Endothelial cell of umbilical vein (primary cell): ENCODE results near the gene TMEM184C. TPM values are rescaled to one million over a fixed set of nuclear protein-coding genes. Genes with fewer than 3 reads are reported as not detected.

Experiments
- BruUV-seq: library from RNA; stranded (reverse); fragments of 400-500 nt; replicated peaks from 2 replicates; lab custom pipeline; 2021; lab: Mats Ljungman, UMichigan
- CTCF ChIA-PET: fragments of 300-600, 350-600 bp; sonication (Branson Sonifier 250); formaldehyde crosslinking; loops from one replicate; lab custom pipeline; 2021; ENCODE audit warnings: antibody characterized with exemption, inconsistent platforms; lab: Charles Lee
- POLR2A ChIA-PET: fragments of 300-600, 350-600 bp; sonication (Branson Sonifier 250); formaldehyde crosslinking; loops from one replicate; lab custom pipeline; 2021; ENCODE audit warnings: antibody characterized with exemption, inconsistent platforms; lab: Charles Lee
- DNase-seq: peaks from one replicate; pipeline ENCODE4 v3.0.0-alpha.2; 2011; ENCODE audit warnings: low read depth, low spot score
- FAIRE-seq: peaks from 2 replicates; lab custom pipeline; 2011; peaks lifted over from hg19 to GRCh38; lab: Jason Lieb, UNC
- H2AFZ ChIP-seq: 2 replicates; pipeline ENCODE4 v1.6.0; 2012; ENCODE audit warnings: low read depth, low read length, control low read depth, inconsistent platforms
- H3K27ac ChIP-seq: 2 replicates; pipeline ENCODE4 v1.5.1; 2011; ENCODE audit warnings: low read depth, mild to moderate bottlenecking, control low read depth, low read length, moderate library complexity; ENCODE audit not compliant: insufficient read depth
- H3K27me3 ChIP-seq, 2 experiments: 2 replicates each; pipeline versions ENCODE4 v1.6.0 to v1.6.1; 2011; ENCODE audit warnings: low read length in 2 of 2, mixed read lengths in 1 of 2; ENCODE audit not compliant: control insufficient read depth in 2 of 2, insufficient read depth in 2 of 2
- H3K36me3 ChIP-seq, 2 experiments: 2 replicates in 1 of 2; 3 replicates in 1 of 2; pipeline ENCODE4 v1.5.1; 2011; ENCODE audit warnings: low read length in 2 of 2, mild to moderate bottlenecking in 1 of 2, moderate library complexity in 1 of 2; ENCODE audit not compliant: control insufficient read depth in 2 of 2, insufficient read depth in 2 of 2; ENCODE audit errors: extremely low read depth in 1 of 2
- H3K4me1 ChIP-seq: 3 replicates; pipeline ENCODE4 v1.5.1; 2011; ENCODE audit warnings: mild to moderate bottlenecking, low read length; ENCODE audit not compliant: control insufficient read depth, insufficient read depth; ENCODE audit errors: extremely low read depth
- H3K4me2 ChIP-seq: 2 replicates; pipeline ENCODE4 v1.6.1; 2011; ENCODE audit warnings: low read length, control low read depth, mixed read lengths; ENCODE audit not compliant: insufficient read depth
- H3K4me3 ChIP-seq, 3 experiments: fragments of 200-600 bp in 1 of 3; sonication (generic), shearing (Covaris generic) in 1 of 3; replicated peaks in 1 of 3; 2 replicates each; pipeline ENCODE4 v1.5.1; 2011 to 2016; ENCODE audit warnings: control low read depth in 3 of 3, low read length in 3 of 3, mild to moderate bottlenecking in 2 of 3, inconsistent platforms in 1 of 3, low read depth in 1 of 3, moderate library complexity in 1 of 3; ENCODE audit not compliant: insufficient read depth in 1 of 3
- H3K79me2 ChIP-seq: 2 replicates; pipeline ENCODE4 v1.6.0; 2012; ENCODE audit warnings: low read length, inconsistent platforms; ENCODE audit not compliant: control insufficient read depth, insufficient read depth
- H3K9ac ChIP-seq: replicated peaks from 2 replicates; pipeline ENCODE3; 2011; ENCODE audit warnings: low read length, control low read depth; ENCODE audit not compliant: insufficient read depth; ENCODE audit errors: extremely low read depth
- H3K9me1 ChIP-seq: replicated peaks from 3 replicates; pipeline ENCODE4 v1.6.0; 2011; ENCODE audit warnings: mild to moderate bottlenecking, low read length; ENCODE audit not compliant: control insufficient read depth, insufficient read depth; ENCODE audit errors: extremely low read depth
- H3K9me3 ChIP-seq: replicated peaks from 2 replicates; pipeline ENCODE4 v1.5.1; 2012; ENCODE audit warnings: low read length, inconsistent platforms; ENCODE audit not compliant: control insufficient read depth, insufficient read depth
- H4K20me1 ChIP-seq: replicated peaks from 2 replicates; pipeline ENCODE3; 2011; ENCODE audit warnings: mild to moderate bottlenecking, low read length; ENCODE audit not compliant: control insufficient read depth, insufficient read depth; ENCODE audit errors: extremely low read depth
- EZH2 ChIP-seq: IDR thresholded peaks from 2 replicates; pipeline ENCODE4 v1.6.1; 2012; ENCODE audit warnings: borderline replicate concordance, low read depth, mild to moderate bottlenecking, moderate library complexity, low read length, inconsistent platforms; ENCODE audit not compliant: severe bottlenecking
- FOS ChIP-seq: IDR thresholded peaks from 2 replicates; pipeline ENCODE4 v1.6.1; 2011; ENCODE audit warnings: mild to moderate bottlenecking, low read length, moderate library complexity, borderline replicate concordance; ENCODE audit not compliant: insufficient read depth
- GATA2 ChIP-seq: IDR thresholded peaks from 2 replicates; pipeline ENCODE4 v1.7.0; 2011; ENCODE audit warnings: low read depth, mild to moderate bottlenecking, moderate library complexity, mixed read lengths, low read length; ENCODE audit not compliant: insufficient read length, insufficient read depth
- JUN ChIP-seq: IDR thresholded peaks from 2 replicates; pipeline ENCODE4 v1.6.1; 2011; ENCODE audit warnings: borderline replicate concordance, low read depth; ENCODE audit not compliant: insufficient read length, insufficient read depth
- MYC ChIP-seq: IDR thresholded peaks from one replicate; pipeline ENCODE4 v1.6.1; 2011; ENCODE audit warnings: mild to moderate bottlenecking, low read depth, low read length
- POLR2A ChIP-seq: IDR thresholded peaks from 2 replicates; pipeline ENCODE4 v1.6.1; 2012; ENCODE audit warnings: low read depth, mild to moderate bottlenecking, control low read depth, low read length
- POLR2AphosphoS5 ChIP-seq: IDR thresholded peaks from 2 replicates; pipeline ENCODE4 v1.6.1; 2012; ENCODE audit warnings: low read depth, mild to moderate bottlenecking, control low read depth, low read length, moderate library complexity; ENCODE audit not compliant: insufficient read depth
- dilution Hi-C: fragments of 300-500 bp; cut with MboI; formaldehyde crosslinking; loops from one replicate; pipeline ENCODE4 v1.15.0; 2019; ENCODE audit warnings: low sequenced_read_pairs; ENCODE audit not compliant: extremely low pct_ligation_motif_present
- intact Hi-C: fragments of 100-400 bp; cut with micrococcal nuclease; formaldehyde crosslinking; loops from one replicate; pipeline ENCODE4 v1.10.0; 2022
- polyA plus RNA-seq, 4 experiments: library from polyadenylated mRNA; depleted of rRNA in 3 of 4; stranded (reverse) in 3 of 4; unstranded in 1 of 4; fragments of >200 nt; gene quantifications; 2 replicates each; pipeline versions ENCODE4 v1.2.1 to v1.2.3, GENCODE V29; 2011 to 2012; ENCODE audit warnings: missing spikeins in 1 of 4
- total RNA-seq: library from RNA; stranded (reverse); gene quantifications from 2 replicates; pipeline ENCODE4 v1.2.3, GENCODE V29; 2021
- TF ChIP-seq, protein P1 (sequence below), 2 donors: IDR thresholded peaks; 1 replicate in 1 of 2; 2 replicates in 1 of 2; pipeline ENCODE4 v1.5.1; 2011; ENCODE audit warnings: low read length in 2 of 2, mild to moderate bottlenecking in 2 of 2, moderate library complexity in 2 of 2, control low read depth in 1 of 2, inconsistent platforms in 1 of 2, low read depth in 1 of 2; ENCODE audit not compliant: insufficient read depth in 1 of 2; ENCODE audit errors: extremely low read depth in 1 of 2
- TF ChIP-seq, protein P2 (sequence below): IDR thresholded peaks from 2 replicates; pipeline ENCODE4 v1.6.1; 2011; ENCODE audit not compliant: insufficient read depth, insufficient read length

The TMEM184C gene
- total and polyA plus RNA-seq, 2 donors (not counting 3 experiments of a cell fraction or from before 2014, with no cell fraction given), result 10.3 to 29.2 TPM

DNA sequence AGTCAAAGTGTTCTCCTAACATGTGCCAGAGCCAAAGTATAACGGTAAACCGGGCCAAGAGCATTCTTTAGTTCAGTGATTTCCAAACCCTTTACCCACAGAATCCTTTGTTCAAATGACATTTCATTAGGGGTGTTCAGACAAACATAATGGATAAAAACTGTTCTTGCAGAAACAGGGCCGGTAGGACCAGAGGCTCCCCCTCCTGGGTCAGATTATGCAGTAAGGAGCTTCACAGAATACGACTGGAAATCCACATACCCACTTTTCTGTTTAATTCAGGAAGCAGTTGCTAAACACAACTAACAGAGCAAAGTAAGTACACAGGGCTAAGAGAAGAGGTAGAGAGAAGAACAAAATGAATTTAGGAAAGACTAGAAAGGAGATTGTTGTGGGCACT is 46.6 kb upstream of the TMEM184C start:
- dilution Hi-C loops, result no loop called here
- POLR2A ChIA-PET, result no interaction called here
- no peak for FAIRE-seq

More for the DNA sequence above, 46.6 kb upstream of the TMEM184C start:
- Histone ChIP-seq H3K9ac (no peak overlapping the region), H3K36me3 (no peaks in the 10 kb centered on the region), H3K4me3 (no peak overlapping the region), H3K79me2 (no peaks in the 10 kb centered on the region), H3K27me3 (peaks cover 9 to 13% of the 10 kb centered on the region in 2 experiments), H3K9me1 (no peaks in the 10 kb centered on the region), H3K27ac (no peak overlapping the region), H3K9me3 (no peaks in the 10 kb centered on the region), H3K4me2 (no peak overlapping the region), H4K20me1 (no peaks in the 10 kb centered on the region), H3K4me1 (no peaks in the 10 kb centered on the region), H2AFZ (no peak overlapping the region)
- intact Hi-C loops, result loop anchor here (10.0 kb wide), 1 partner anchor 236 kb away; no protein-coding TSS in a partner anchor
- CTCF ChIA-PET, result interaction anchor here (0.8 to 2.2 kb wide), 4 partner anchors 19 to 296 kb away, joined by 3 to 10 read pairs (median 4); no protein-coding TSS in a partner anchor
- no TSS peak for BruUV-seq
- no peak for DNase-seq
- TF ChIP-seq EZH2 (no peak), POLR2AphosphoS5 (no peak), JUN (no peak), GATA2 (no peak), POLR2A (no peak), MYC (no peak), FOS (no peak)
- TF ChIP-seq, protein P1, sequence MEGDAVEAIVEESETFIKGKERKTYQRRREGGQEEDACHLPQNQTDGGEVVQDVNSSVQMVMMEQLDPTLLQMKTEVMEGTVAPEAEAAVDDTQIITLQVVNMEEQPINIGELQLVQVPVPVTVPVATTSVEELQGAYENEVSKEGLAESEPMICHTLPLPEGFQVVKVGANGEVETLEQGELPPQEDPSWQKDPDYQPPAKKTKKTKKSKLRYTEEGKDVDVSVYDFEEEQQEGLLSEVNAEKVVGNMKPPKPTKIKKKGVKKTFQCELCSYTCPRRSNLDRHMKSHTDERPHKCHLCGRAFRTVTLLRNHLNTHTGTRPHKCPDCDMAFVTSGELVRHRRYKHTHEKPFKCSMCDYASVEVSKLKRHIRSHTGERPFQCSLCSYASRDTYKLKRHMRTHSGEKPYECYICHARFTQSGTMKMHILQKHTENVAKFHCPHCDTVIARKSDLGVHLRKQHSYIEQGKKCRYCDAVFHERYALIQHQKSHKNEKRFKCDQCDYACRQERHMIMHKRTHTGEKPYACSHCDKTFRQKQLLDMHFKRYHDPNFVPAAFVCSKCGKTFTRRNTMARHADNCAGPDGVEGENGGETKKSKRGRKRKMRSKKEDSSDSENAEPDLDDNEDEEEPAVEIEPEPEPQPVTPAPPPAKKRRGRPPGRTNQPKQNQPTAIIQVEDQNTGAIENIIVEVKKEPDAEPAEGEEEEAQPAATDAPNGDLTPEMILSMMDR (IDR thresholded peaks at IDR 0.05; ENCODE audit: extremely low read depth in 1 of 2, insufficient read depth in 1 of 2, low read depth in 1 of 2, low read length in 2 of 2), result no peak
- TF ChIP-seq, protein P2, sequence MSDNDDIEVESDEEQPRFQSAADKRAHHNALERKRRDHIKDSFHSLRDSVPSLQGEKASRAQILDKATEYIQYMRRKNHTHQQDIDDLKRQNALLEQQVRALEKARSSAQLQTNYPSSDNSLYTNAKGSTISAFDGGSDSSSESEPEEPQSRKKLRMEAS, result no peak
